IMR-90 (cell line): ENCODE results near the gene CAMK4. TPM values are rescaled to one million over a fixed set of nuclear protein-coding genes. Genes with fewer than 3 reads are reported as not detected.
"Not testable (repeated sequence)": the region's sequence is repeated elsewhere in the genome, so short reads cannot be mapped to it uniquely, and the experiment has no call there.

Experiments used
- ATAC-seq: fragments of 200-7000 bp; cut with Tn5 transposase; 2 replicates; pipeline ENCODE4 v1.9.1; 2020; ENCODE audit warnings: low read depth, mild to moderate bottlenecking, moderate library complexity
- BruUV-seq: library from RNA; stranded (reverse); fragments of 400-500 nt; replicated peaks from 2 replicates; lab custom pipeline; 2021; lab: Mats Ljungman, UMichigan
- CTCF ChIA-PET: fragments of 300-600 bp; formaldehyde crosslinking; extraction: SDS; loops from one replicate; lab custom pipeline; 2021; ENCODE audit warnings: antibody characterized with exemption; lab: Yijun Ruan, JAX
- POLR2A ChIA-PET: fragments of 300-600 bp; sonication (Branson Sonifier 250); formaldehyde crosslinking; loops from one replicate; lab custom pipeline; 2022; ENCODE audit warnings: antibody characterized with exemption; ENCODE audit not compliant: unreplicated experiment; lab: Charles Lee
- DNase-seq: peaks from one replicate; pipeline ENCODE4 v3.0.0; 2013
- H2AFZ ChIP-seq: replicated peaks from 2 replicates; pipeline ENCODE3; 2013; ENCODE audit warnings: low read length, mild to moderate bottlenecking; ENCODE audit not compliant: poor library complexity
- H2AK5ac ChIP-seq: 2 replicates; pipeline ENCODE4 v1.6.1; 2013; ENCODE audit warnings: low read depth, low read length, inconsistent platforms
- H2AK9ac ChIP-seq: replicated peaks from 2 replicates; pipeline ENCODE3; 2013; ENCODE audit warnings: mild to moderate bottlenecking, low read depth, low read length, moderate library complexity; ENCODE audit not compliant: poor library complexity
- H2BK120ac ChIP-seq: 2 replicates; pipeline ENCODE4 v1.6.1; 2013; ENCODE audit warnings: low read depth, low read length, inconsistent platforms
- H2BK15ac ChIP-seq: 3 replicates; pipeline ENCODE4 v1.6.1; 2013; ENCODE audit warnings: low read depth, low read length, inconsistent platforms
- H2BK20ac ChIP-seq: 2 replicates; pipeline ENCODE4 v1.6.1; 2013; ENCODE audit warnings: low read depth, mild to moderate bottlenecking, inconsistent platforms, low read length, moderate library complexity
- H2BK5ac ChIP-seq: 2 replicates; pipeline ENCODE4 v1.6.1; 2013; ENCODE audit warnings: mild to moderate bottlenecking, low read depth, low read length, inconsistent platforms; ENCODE audit not compliant: poor library complexity, severe bottlenecking
- H3K14ac ChIP-seq: replicated peaks from 2 replicates; pipeline ENCODE4 v1.6.1; 2013; ENCODE audit warnings: low read depth, low read length, inconsistent platforms
- H3K18ac ChIP-seq: 2 replicates; pipeline ENCODE4 v1.6.1; 2013; ENCODE audit warnings: low read depth, low read length, control low read depth
- H3K23ac ChIP-seq: 2 replicates; pipeline ENCODE4 v1.6.1; 2013; ENCODE audit warnings: low read depth, low read length, inconsistent platforms
- H3K27ac ChIP-seq: 2 replicates; pipeline ENCODE4 v1.5.1; 2013; ENCODE audit warnings: mild to moderate bottlenecking, control low read depth, low read length; ENCODE audit not compliant: insufficient read depth
- H3K27me3 ChIP-seq: 2 replicates; pipeline ENCODE4 v1.6.1; 2013; ENCODE audit warnings: low read length; ENCODE audit not compliant: control insufficient read depth, insufficient read depth
- H3K36me3 ChIP-seq: 2 replicates; pipeline ENCODE4 v1.6.1; 2013; ENCODE audit warnings: low read length, mixed read lengths; ENCODE audit not compliant: control insufficient read depth, insufficient read depth
- H3K4ac ChIP-seq: 2 replicates; pipeline ENCODE4 v1.6.1; 2013; ENCODE audit warnings: low read depth, low read length, inconsistent platforms
- H3K4me1 ChIP-seq: 2 replicates; pipeline ENCODE4 v1.6.1; 2013; ENCODE audit warnings: low read length, mixed read lengths; ENCODE audit not compliant: control insufficient read depth, insufficient read depth
- H3K4me2 ChIP-seq: 2 replicates; pipeline ENCODE4 v1.6.1; 2013; ENCODE audit warnings: low read depth, mild to moderate bottlenecking, control low read depth, low read length, moderate library complexity
- H3K4me3 ChIP-seq: 2 replicates; pipeline ENCODE4 v1.5.1; 2013; ENCODE audit warnings: low read depth, mild to moderate bottlenecking, control low read depth, low read length, moderate library complexity; ENCODE audit not compliant: insufficient read depth
- H3K56ac ChIP-seq: 2 replicates; pipeline ENCODE4 v1.6.1; 2013; ENCODE audit warnings: low read length, inconsistent platforms; ENCODE audit not compliant: insufficient read depth; ENCODE audit errors: extremely low read depth
- H3K79me1 ChIP-seq, 2 experiments: 2 replicates each; pipeline ENCODE4 v1.6.1; 2013; ENCODE audit warnings: low read length in 2 of 2, inconsistent platforms in 1 of 2, low read depth in 1 of 2
- H3K9ac ChIP-seq: 2 replicates; pipeline ENCODE4 v1.6.1; 2013; ENCODE audit warnings: low read depth, low read length, control low read depth
- H3K9me1 ChIP-seq: 2 replicates; pipeline ENCODE4 v1.6.1; 2013; ENCODE audit warnings: low read length, inconsistent platforms; ENCODE audit not compliant: insufficient read depth
- H3K9me3 ChIP-seq: 2 replicates; pipeline ENCODE4 v1.6.1; 2013; ENCODE audit warnings: low read length; ENCODE audit not compliant: control insufficient read depth, insufficient read depth
- H4K20me1 ChIP-seq: 2 replicates; pipeline ENCODE4 v1.6.1; 2013; ENCODE audit warnings: low read length, inconsistent platforms; ENCODE audit not compliant: insufficient read depth
- H4K5ac ChIP-seq: 2 replicates; pipeline ENCODE4 v1.6.1; 2013; ENCODE audit warnings: mild to moderate bottlenecking, low read depth, low read length, control low read depth
- H4K8ac ChIP-seq, 2 experiments: 2 replicates each; pipeline ENCODE4 v1.6.1; 2013; ENCODE audit warnings: low read depth in 2 of 2, low read length in 2 of 2, control low read depth in 1 of 2, inconsistent platforms in 1 of 2
- H4K91ac ChIP-seq: 2 replicates; pipeline ENCODE4 v1.6.1; 2013; ENCODE audit warnings: low read depth, low read length, inconsistent platforms; ENCODE audit not compliant: insufficient read depth
- WGBS, 2 experiments: methylation state at CpG; one replicate each; pipeline versions ENCODE4 v1.1.5 to v1.1.7; 2013; ENCODE audit warnings: missing lambda C conversion rate in 2 of 2; ENCODE audit not compliant: insufficient read length in 1 of 2; ENCODE audit errors: extremely low coverage in 2 of 2; 5-methylcytosine and 5-hydroxymethylcytosine counted together
- dilution Hi-C: fragments of 300-500 bp; cut with HindIII; formaldehyde crosslinking; loops from one replicate; pipeline ENCODE4 v1.14.3; 2018; ENCODE audit warnings: low sequenced_read_pairs; ENCODE audit not compliant: unreplicated experiment
- in situ Hi-C: fragments of 300-500 bp; cut with MboI; formaldehyde crosslinking; loops from 3 replicates; pipeline ENCODE4 v1.14.3; 2019; ENCODE audit warnings: low sequenced_read_pairs, inconsistent platforms, mixed read lengths
- intact Hi-C: fragments of 100-400 bp; cut with micrococcal nuclease; formaldehyde crosslinking; loops from 2 replicates; pipeline ENCODE4 v1.10.0; 2022
- polyA plus RNA-seq, 3 experiments: library from polyadenylated mRNA; depleted of rRNA; stranded (reverse); fragments of >200 nt; gene quantifications; 2 replicates each; pipeline ENCODE4 v1.2.3, GENCODE V29; 2012; ENCODE audit warnings: low replicate concordance in 1 of 3
- total RNA-seq: library from RNA; depleted of rRNA; stranded (reverse); fragments of >200 nt; gene quantifications from 2 replicates; pipeline ENCODE4 v1.2.3, GENCODE V29; 2012

Gene CAMK4
- total and polyA plus RNA-seq, 2 of the 4 experiments (the other 2 are of a cell fraction): 3.7 to 4.8 TPM

GRCh38 chr5:111257610-111258009 lies 33.4 kb downstream of the CAMK4 start:
- POLR2A ChIA-PET, H3K4ac ChIP-seq, H3K4me1 ChIP-seq, intact Hi-C loops, BruUV-seq, H3K9me3 ChIP-seq, H2AFZ ChIP-seq, DNase-seq, H3K56ac ChIP-seq, H2AK9ac ChIP-seq, H2BK20ac ChIP-seq, H3K27me3 ChIP-seq, H3K4me3 ChIP-seq, H4K8ac ChIP-seq, H2BK15ac ChIP-seq, H3K27ac ChIP-seq, H3K9ac ChIP-seq, H3K36me3 ChIP-seq, H2AK5ac ChIP-seq, H3K4me2 ChIP-seq, dilution Hi-C loops, H3K23ac ChIP-seq, in situ Hi-C loops, H3K18ac ChIP-seq, H3K79me1 ChIP-seq, H2BK120ac ChIP-seq, H4K5ac ChIP-seq, H4K91ac ChIP-seq, H2BK5ac ChIP-seq, H4K20me1 ChIP-seq, H3K14ac ChIP-seq, H3K9me1 ChIP-seq, ATAC-seq: not testable (repeated sequence)
- WGBS, 2 experiments: no CpG with 5 or more reads among the region's 4 CpGs
- CTCF ChIA-PET: interaction anchor here (0.7 to 0.8 kb wide), 2 partner anchors 10 to 14 kb away, joined by 3 read pairs; no protein-coding TSS in a partner anchor
